ENCODE data around the gene NOTUM.

Gene NOTUM

GRCh38 chr17:81914103-81914850 is 46.7 kb downstream of the NOTUM start:
- H2BK120ac ChIP-seq (ENCODE audit: insufficient read depth, low read length, poor library complexity), result no peak overlapping the region
- H4K12ac ChIP-seq (ENCODE audit: low read depth, low read length), result no peak overlapping the region
- no peaks in the 10 kb centered on the region for H3K9me3 ChIP-seq (ENCODE audit: insufficient read depth, low read depth, low read length)
- no peak overlapping the region for H3K27ac ChIP-seq (ENCODE audit: low read depth, low read length)
- H3K4me2 ChIP-seq (ENCODE audit: low read length), result no peak overlapping the region
- WGBS (ENCODE audit: extremely low coverage, insufficient coverage, insufficient read length), result no CpG with 5 or more reads among the region's 36 CpGs
- H2AK5ac ChIP-seq (ENCODE audit: low read length), result no peak overlapping the region
- H2BK5ac ChIP-seq (ENCODE audit: low read depth, low read length, poor library complexity), result no peak overlapping the region
- no peak overlapping the region for H4K8ac ChIP-seq (ENCODE audit: low read depth, low read length)
- no peak overlapping the region for H3K23ac ChIP-seq (ENCODE audit: low read length)
- no peak overlapping the region for H4K91ac ChIP-seq (ENCODE audit: low read depth, low read length)
- peak overlapping the region; percentile 30 for H3K4me3 ChIP-seq (ENCODE audit: low read depth, low read length)
- H3K18ac ChIP-seq (ENCODE audit: low read length), result no peak overlapping the region
- H3K4ac ChIP-seq (ENCODE audit: low read depth, low read length), result no peak overlapping the region
- no peak overlapping the region for H2BK12ac ChIP-seq (ENCODE audit: low read length)
- peaks cover 6 to 11% of the 10 kb centered on the region in 2 experiments for H3K4me1 ChIP-seq (ENCODE audit: control insufficient read depth in 1 of 2, insufficient read depth in 2 of 2, low read length in 2 of 2)
- DNase-seq, result no peak
- H2AFZ ChIP-seq (ENCODE audit: insufficient read depth, low read length, poor library complexity), result no peak overlapping the region
- H3K36me3 ChIP-seq (ENCODE audit: control insufficient read depth in 1 of 2, insufficient read depth in 2 of 2, low read length in 2 of 2), result peaks cover 47 to 49% of the 10 kb centered on the region in 2 experiments
- H3K27me3 ChIP-seq (ENCODE audit: insufficient read depth, low read length), result no peaks in the 10 kb centered on the region
- H3K14ac ChIP-seq (ENCODE audit: low read length), result no peak overlapping the region
- peaks cover 9% of the 10 kb centered on the region for H3K79me1 ChIP-seq (ENCODE audit: low read length)
- H3K9ac ChIP-seq (ENCODE audit: low read length), result no peak overlapping the region
- peaks cover 10% of the 10 kb centered on the region for H3K79me2 ChIP-seq (ENCODE audit: control insufficient read depth, insufficient read depth, low read length, poor library complexity)

GRCh38 chr17:81913394-81914102 is 47.4 kb downstream of the NOTUM start:
- H2AK5ac ChIP-seq (ENCODE audit: low read length), result no peak overlapping the region
- DNase-seq, result peak in 1 of 2 donors; percentile 17
- no peak overlapping the region for H4K12ac ChIP-seq (ENCODE audit: low read depth, low read length)
- peaks cover 10% of the 10 kb centered on the region for H3K79me2 ChIP-seq (ENCODE audit: control insufficient read depth, insufficient read depth, low read length, poor library complexity)
- no peak overlapping the region for H2BK120ac ChIP-seq (ENCODE audit: insufficient read depth, low read length, poor library complexity)
- H3K18ac ChIP-seq (ENCODE audit: low read length), result no peak overlapping the region
- WGBS (ENCODE audit: extremely low coverage, insufficient coverage, insufficient read length), result no CpG with 5 or more reads among the region's 31 CpGs
- no peak overlapping the region for H4K91ac ChIP-seq (ENCODE audit: low read depth, low read length)
- H3K23ac ChIP-seq (ENCODE audit: low read length), result no peak overlapping the region
- H3K14ac ChIP-seq (ENCODE audit: low read length), result no peak overlapping the region
- no peak overlapping the region for H2BK5ac ChIP-seq (ENCODE audit: low read depth, low read length, poor library complexity)
- H3K4me1 ChIP-seq (ENCODE audit: control insufficient read depth in 1 of 2, insufficient read depth in 2 of 2, low read length in 2 of 2), result peaks cover 6 to 11% of the 10 kb centered on the region in 2 experiments
- H3K36me3 ChIP-seq (ENCODE audit: control insufficient read depth in 1 of 2, insufficient read depth in 2 of 2, low read length in 2 of 2), result peaks cover 50% of the 10 kb centered on the region in 2 experiments
- no peaks in the 10 kb centered on the region for H3K27me3 ChIP-seq (ENCODE audit: insufficient read depth, low read length)
- no peak overlapping the region for H3K4me3 ChIP-seq (ENCODE audit: low read depth, low read length)
- H2BK12ac ChIP-seq (ENCODE audit: low read length), result no peak overlapping the region
- H3K4ac ChIP-seq (ENCODE audit: low read depth, low read length), result no peak overlapping the region
- H3K9ac ChIP-seq (ENCODE audit: low read length), result peak overlapping the region; percentile 9
- no peak overlapping the region for H2AFZ ChIP-seq (ENCODE audit: insufficient read depth, low read length, poor library complexity)
- no peak overlapping the region for H3K4me2 ChIP-seq (ENCODE audit: low read length)
- H3K9me3 ChIP-seq (ENCODE audit: insufficient read depth, low read depth, low read length), result no peaks in the 10 kb centered on the region
- no peak overlapping the region for H3K27ac ChIP-seq (ENCODE audit: low read depth, low read length)
- H4K8ac ChIP-seq (ENCODE audit: low read depth, low read length), result no peak overlapping the region
- H3K79me1 ChIP-seq (ENCODE audit: low read length), result peaks cover 9% of the 10 kb centered on the region

DNA sequence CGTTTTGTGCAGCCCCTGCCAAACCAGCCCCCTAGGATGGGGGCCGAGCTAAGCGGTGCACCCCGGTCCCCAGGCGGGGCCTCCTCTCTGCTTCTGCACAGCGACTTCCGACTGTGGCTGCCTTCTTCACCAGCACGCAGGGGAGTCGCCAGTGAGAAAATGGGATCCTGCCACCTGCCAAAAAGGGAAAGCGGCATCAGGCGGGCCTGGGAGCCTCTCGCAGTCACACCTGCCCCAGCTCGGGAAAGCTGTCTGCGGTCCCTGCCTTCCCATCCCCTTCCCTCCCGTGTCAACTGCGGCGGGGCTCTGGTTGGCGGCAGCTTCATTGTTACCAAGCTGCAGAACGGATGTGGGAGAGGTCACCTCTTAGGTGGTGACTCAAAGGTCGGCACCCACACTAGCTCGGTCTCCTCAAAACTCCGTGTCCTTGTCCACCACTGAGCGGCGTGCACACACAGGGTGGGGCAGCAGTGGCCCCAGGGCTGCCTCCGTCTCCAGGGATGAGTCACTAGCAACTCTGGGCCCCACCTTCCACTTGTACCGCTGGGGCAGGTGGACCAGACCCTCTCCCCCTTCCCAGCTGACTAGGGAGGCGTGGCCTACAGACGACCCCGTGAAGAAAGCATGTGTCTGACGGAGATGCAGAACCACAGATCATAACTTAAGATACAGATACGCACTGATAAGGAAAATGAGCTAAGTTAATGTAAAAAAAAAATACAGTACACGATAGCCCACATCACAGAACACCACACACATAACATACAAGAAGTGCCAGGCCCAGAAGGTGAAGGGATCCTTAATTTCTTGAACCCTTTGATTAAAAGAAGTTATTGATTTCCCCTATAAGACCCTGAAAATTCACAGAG is 48.3 kb downstream of the NOTUM start:
- H4K91ac ChIP-seq (ENCODE audit: low read depth, low read length), result no peak overlapping the region
- H2BK5ac ChIP-seq (ENCODE audit: low read depth, low read length, poor library complexity), result no peak overlapping the region
- H3K79me1 ChIP-seq (ENCODE audit: low read length), result peaks cover 7% of the 10 kb centered on the region
- H2BK12ac ChIP-seq (ENCODE audit: low read length), result no peak overlapping the region
- H3K14ac ChIP-seq (ENCODE audit: low read length), result no peak overlapping the region
- H3K18ac ChIP-seq (ENCODE audit: low read length), result no peak overlapping the region
- no peaks in the 10 kb centered on the region for H3K9me3 ChIP-seq (ENCODE audit: insufficient read depth, low read depth, low read length)
- no peak overlapping the region for H3K9ac ChIP-seq (ENCODE audit: low read length)
- no peak overlapping the region for H3K23ac ChIP-seq (ENCODE audit: low read length)
- H3K4me2 ChIP-seq (ENCODE audit: low read length), result no peak overlapping the region
- H2AK5ac ChIP-seq (ENCODE audit: low read length), result no peak overlapping the region
- H4K8ac ChIP-seq (ENCODE audit: low read depth, low read length), result no peak overlapping the region
- no peaks in the 10 kb centered on the region for H3K27me3 ChIP-seq (ENCODE audit: insufficient read depth, low read length)
- H3K4me3 ChIP-seq (ENCODE audit: low read depth, low read length), result no peak overlapping the region
- no peak overlapping the region for H4K12ac ChIP-seq (ENCODE audit: low read depth, low read length)
- peaks cover 6 to 9% of the 10 kb centered on the region in 2 experiments for H3K4me1 ChIP-seq (ENCODE audit: control insufficient read depth in 1 of 2, insufficient read depth in 2 of 2, low read length in 2 of 2)
- peak in 1 of 2 donors; percentile 27 for DNase-seq
- H2BK120ac ChIP-seq (ENCODE audit: insufficient read depth, low read length, poor library complexity), result no peak overlapping the region
- H3K79me2 ChIP-seq (ENCODE audit: control insufficient read depth, insufficient read depth, low read length, poor library complexity), result peaks cover 7% of the 10 kb centered on the region
- WGBS (ENCODE audit: extremely low coverage, insufficient coverage, insufficient read length), result no CpG with 5 or more reads among the region's 32 CpGs
- no peak overlapping the region for H2AFZ ChIP-seq (ENCODE audit: insufficient read depth, low read length, poor library complexity)
- H3K4ac ChIP-seq (ENCODE audit: low read depth, low read length), result no peak overlapping the region
- H3K27ac ChIP-seq (ENCODE audit: low read depth, low read length), result no peak overlapping the region
- H3K36me3 ChIP-seq (ENCODE audit: control insufficient read depth in 1 of 2, insufficient read depth in 2 of 2, low read length in 2 of 2), result peaks cover 58 to 59% of the 10 kb centered on the region in 2 experiments

DNA sequence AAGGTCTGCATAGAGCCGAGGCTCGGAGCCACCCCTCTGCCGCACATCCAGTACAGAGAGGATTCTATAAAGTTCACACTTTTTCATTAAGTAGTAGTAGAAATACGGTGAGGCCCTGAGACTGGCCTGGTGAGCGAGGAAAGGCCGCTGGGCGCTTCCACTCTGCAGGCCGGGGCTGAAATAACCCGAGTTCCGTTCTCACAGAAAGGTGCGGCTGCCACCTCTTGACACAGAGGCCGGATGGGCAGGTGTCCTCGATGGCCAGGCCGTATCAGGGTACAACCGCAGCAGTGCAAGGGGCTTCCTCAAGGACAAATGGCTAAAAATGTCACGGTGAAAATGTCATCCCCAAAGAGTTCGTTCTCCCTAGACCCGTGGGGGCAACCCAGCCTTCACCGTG is 49.0 kb downstream of the NOTUM start:
- H3K4me2 ChIP-seq (ENCODE audit: low read length), result peak overlapping the region; percentile 57
- no peak overlapping the region for H3K23ac ChIP-seq (ENCODE audit: low read length)
- H2BK5ac ChIP-seq (ENCODE audit: low read depth, low read length, poor library complexity), result no peak overlapping the region
- WGBS (ENCODE audit: extremely low coverage, insufficient coverage, insufficient read length), result no CpG with 5 or more reads among the region's 19 CpGs
- H3K4me1 ChIP-seq (ENCODE audit: control insufficient read depth in 1 of 2, insufficient read depth in 2 of 2, low read length in 2 of 2), result peaks cover 6% of the 10 kb centered on the region in 2 experiments
- no peak overlapping the region for H4K91ac ChIP-seq (ENCODE audit: low read depth, low read length)
- H3K4me3 ChIP-seq (ENCODE audit: low read depth, low read length), result no peak overlapping the region
- H3K36me3 ChIP-seq (ENCODE audit: control insufficient read depth in 1 of 2, insufficient read depth in 2 of 2, low read length in 2 of 2), result peaks cover 65 to 66% of the 10 kb centered on the region in 2 experiments
- no peak overlapping the region for H3K27ac ChIP-seq (ENCODE audit: low read depth, low read length)
- H3K27me3 ChIP-seq (ENCODE audit: insufficient read depth, low read length), result no peaks in the 10 kb centered on the region
- no peak overlapping the region for H3K9ac ChIP-seq (ENCODE audit: low read length)
- no peaks in the 10 kb centered on the region for H3K9me3 ChIP-seq (ENCODE audit: insufficient read depth, low read depth, low read length)
- no peak overlapping the region for H4K8ac ChIP-seq (ENCODE audit: low read depth, low read length)
- H3K14ac ChIP-seq (ENCODE audit: low read length), result no peak overlapping the region
- no peak for DNase-seq
- H2BK12ac ChIP-seq (ENCODE audit: low read length), result no peak overlapping the region
- peaks cover 4% of the 10 kb centered on the region for H3K79me2 ChIP-seq (ENCODE audit: control insufficient read depth, insufficient read depth, low read length, poor library complexity)
- H2AK5ac ChIP-seq (ENCODE audit: low read length), result no peak overlapping the region
- H2BK120ac ChIP-seq (ENCODE audit: insufficient read depth, low read length, poor library complexity), result no peak overlapping the region
- H3K4ac ChIP-seq (ENCODE audit: low read depth, low read length), result no peak overlapping the region
- no peak overlapping the region for H3K18ac ChIP-seq (ENCODE audit: low read length)
- no peak overlapping the region for H4K12ac ChIP-seq (ENCODE audit: low read depth, low read length)
- no peak overlapping the region for H2AFZ ChIP-seq (ENCODE audit: insufficient read depth, low read length, poor library complexity)
- peaks cover 3% of the 10 kb centered on the region for H3K79me1 ChIP-seq (ENCODE audit: low read length)

Measured in trophoblast cell (in vitro differentiated cells and primary cell).